ENCODE results near the gene MSS51.

DNA sequence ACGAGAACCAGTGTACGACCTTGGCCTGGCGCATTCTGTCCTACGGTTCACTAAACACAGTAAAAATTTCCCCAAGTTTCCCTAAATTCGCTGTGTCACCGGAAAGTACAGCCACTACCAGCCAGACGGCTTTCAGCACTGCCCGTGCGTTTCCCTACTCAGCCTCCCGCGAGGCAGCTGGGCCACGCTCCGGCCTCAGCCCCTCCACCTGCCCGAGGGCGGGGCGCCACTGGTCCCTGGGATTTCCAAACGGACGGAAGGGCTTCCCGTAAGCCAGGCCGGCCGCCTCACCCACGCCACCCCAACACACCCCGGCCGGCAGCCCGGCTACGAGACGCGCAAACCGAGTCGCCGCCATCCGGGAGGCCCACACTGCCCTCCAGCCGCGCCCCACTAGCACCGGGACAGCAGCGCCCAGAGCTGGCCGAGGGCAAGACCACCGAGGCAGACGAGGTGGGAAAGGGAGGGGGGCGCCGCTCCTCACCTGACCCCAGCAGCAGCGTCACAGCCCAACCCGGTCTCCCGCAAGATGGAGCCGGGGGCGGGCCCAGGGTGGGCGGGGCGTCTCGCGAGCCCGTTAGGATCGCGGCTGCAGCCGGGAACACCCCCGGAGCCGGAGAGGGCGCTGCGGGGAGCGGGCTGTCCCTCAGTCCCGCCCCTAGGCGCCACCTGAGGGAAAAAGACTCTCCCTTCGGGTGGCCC is 19.7 kb downstream of the MSS51 start, which contains the start of gene ANXA7:
- peak; percentile 72; the same call in 1 of the 2 replicates for TF ChIP-seq TAF1 (IDR thresholded peaks at IDR 0.05; ENCODE audit: borderline replicate concordance, low read depth, low read length)
- TF ChIP-seq POLR2AphosphoS5 (IDR thresholded peaks at IDR 0.05; ENCODE audit: low read depth, low read length) = peak; percentile 56

Measured in GM12892 (cell line).